NK-92 (cell line): ENCODE data around the gene UBE2L3.
"Not testable (repeated sequence)": the region's sequence is repeated elsewhere in the genome, so short reads cannot be mapped to it uniquely, and the experiment has no call there.

Experiments used
- DNase-seq: peaks from one replicate; lab custom pipeline; 2025; ENCODE audit not compliant: unreplicated experiment; lab: John Stamatoyannopoulos, UW

The UBE2L3 gene

GRCh38 chr22:21626073-21626734, 58.7 kb downstream of the UBE2L3 start:
- no peak for DNase-seq

GRCh38 chr22:21626735-21627469, 59.4 kb downstream of the UBE2L3 start:
- no peak for DNase-seq

GRCh38 chr22:21628386-21629254, 61.1 kb downstream of the UBE2L3 start:
- DNase-seq: no peak

GRCh38 chr22:21629255-21630149, 62.0 kb downstream of the UBE2L3 start, which contains the start of gene YDJC:
YDJC (minus strand) TSS chr22:21630022; CDS start chr22:21630014, 8 bp downstream.
- peak; percentile 40 for DNase-seq

GRCh38 chr22:21631025-21631424, 63.5 kb downstream of the UBE2L3 start:
- no peak for DNase-seq

- no peak for DNase-seq
These were observed 64.9 kb downstream of the UBE2L3 start, which contains the start of gene CCDC116 for GRCh38 chr22:21632237-21632895. CCDC116 (plus strand) TSS chr22:21632760; CDS start chr22:21633182, 422 bp downstream.

- no peak for DNase-seq
These were observed 65.4 kb downstream of the UBE2L3 start for GRCh38 chr22:21632931-21633330.

GRCh38 chr22:21633481-21633880, 66.0 kb downstream of the UBE2L3 start:
- no peak for DNase-seq

- no peak for DNase-seq
These were observed 66.6 kb downstream of the UBE2L3 start for GRCh38 chr22:21634081-21634480.

- no peak for DNase-seq
These were observed 67.3 kb downstream of the UBE2L3 start for GRCh38 chr22:21634844-21635243.

GRCh38 chr22:21635771-21636510, 68.4 kb downstream of the UBE2L3 start:
- no peak for DNase-seq

- no peak for DNase-seq
These were observed 69.2 kb downstream of the UBE2L3 start for GRCh38 chr22:21636629-21637218.

- DNase-seq: not testable (repeated sequence)
These were observed 69.9 kb downstream of the UBE2L3 start for GRCh38 chr22:21637450-21637849.

- DNase-seq: no peak
These were observed 71.8 kb downstream of the UBE2L3 start for GRCh38 chr22:21639359-21639758.

GRCh38 chr22:21640810-21641209, 73.3 kb downstream of the UBE2L3 start:
- no peak for DNase-seq

- DNase-seq: no peak
These were observed 73.9 kb downstream of the UBE2L3 start for GRCh38 chr22:21641417-21641788.

- DNase-seq: peak; percentile 82
These were observed 74.5 kb downstream of the UBE2L3 start, which contains the start of gene SDF2L1 for GRCh38 chr22:21641789-21642583. SDF2L1 (plus strand) TSS chr22:21642302; CDS start chr22:21642337, 35 bp downstream.
